Measurements from ENCODE around the gene SVEP1. TPM values are rescaled to one million over a fixed set of nuclear protein-coding genes. Genes with fewer than 3 reads are reported as not detected.

The SVEP1 gene
- total and polyA plus RNA-seq, 2 experiments from 2014 or later: 5.3 to 14.6 TPM

GRCh38 chr9:110351009-110351467 lies 228.5 kb downstream of the SVEP1 start:
- 63% methylated on average over 1 of the region's 1 CpG for WGBS (ENCODE audit: low lambda C conversion rate, missing lambda C conversion rate)
- H3K4me1 ChIP-seq (ENCODE audit: insufficient read depth): no peaks in the 10 kb centered on the region
- no peak for DNase-seq (ENCODE audit: low spot score)
- H2AFZ ChIP-seq: no peak overlapping the region
- H3K9me2 ChIP-seq (replicated peaks; ENCODE audit: insufficient read depth): no peaks in the 10 kb centered on the region
- no peak overlapping the region for H3K4me3 ChIP-seq
- H3K27ac ChIP-seq: no peak overlapping the region
- no peaks in the 10 kb centered on the region for H3K79me2 ChIP-seq
- no peak for TF ChIP-seq EZH2 (IDR thresholded peaks at IDR 0.05; ENCODE audit: borderline replicate concordance)
- no peak for TF ChIP-seq EZH2phosphoT487 (IDR thresholded peaks at IDR 0.05; ENCODE audit: low read depth, severe bottlenecking, unreplicated experiment)
- TF ChIP-seq, protein P1, sequence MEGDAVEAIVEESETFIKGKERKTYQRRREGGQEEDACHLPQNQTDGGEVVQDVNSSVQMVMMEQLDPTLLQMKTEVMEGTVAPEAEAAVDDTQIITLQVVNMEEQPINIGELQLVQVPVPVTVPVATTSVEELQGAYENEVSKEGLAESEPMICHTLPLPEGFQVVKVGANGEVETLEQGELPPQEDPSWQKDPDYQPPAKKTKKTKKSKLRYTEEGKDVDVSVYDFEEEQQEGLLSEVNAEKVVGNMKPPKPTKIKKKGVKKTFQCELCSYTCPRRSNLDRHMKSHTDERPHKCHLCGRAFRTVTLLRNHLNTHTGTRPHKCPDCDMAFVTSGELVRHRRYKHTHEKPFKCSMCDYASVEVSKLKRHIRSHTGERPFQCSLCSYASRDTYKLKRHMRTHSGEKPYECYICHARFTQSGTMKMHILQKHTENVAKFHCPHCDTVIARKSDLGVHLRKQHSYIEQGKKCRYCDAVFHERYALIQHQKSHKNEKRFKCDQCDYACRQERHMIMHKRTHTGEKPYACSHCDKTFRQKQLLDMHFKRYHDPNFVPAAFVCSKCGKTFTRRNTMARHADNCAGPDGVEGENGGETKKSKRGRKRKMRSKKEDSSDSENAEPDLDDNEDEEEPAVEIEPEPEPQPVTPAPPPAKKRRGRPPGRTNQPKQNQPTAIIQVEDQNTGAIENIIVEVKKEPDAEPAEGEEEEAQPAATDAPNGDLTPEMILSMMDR (IDR thresholded peaks at IDR 0.05; ENCODE audit: poor library complexity): no peak
- H4K20me1 ChIP-seq (ENCODE audit: insufficient read depth, poor library complexity, severe bottlenecking): no peaks in the 10 kb centered on the region
- H3K36me3 ChIP-seq (replicated peaks; ENCODE audit: insufficient read depth, low read depth): no peaks in the 10 kb centered on the region
- no peak overlapping the region for H3K4me2 ChIP-seq
- no peaks in the 10 kb centered on the region for H3K27me3 ChIP-seq
- H3K9me3 ChIP-seq (ENCODE audit: low read depth): no peaks in the 10 kb centered on the region

- 41% methylated on average over 3 of the region's 3 CpGs for WGBS (ENCODE audit: low lambda C conversion rate, missing lambda C conversion rate)
- Histone ChIP-seq H3K36me3 (replicated peaks; ENCODE audit: insufficient read depth, low read depth) (no peaks in the 10 kb centered on the region), H3K4me2 (no peak overlapping the region), H3K9me2 (replicated peaks; ENCODE audit: insufficient read depth) (no peaks in the 10 kb centered on the region), H3K4me3 (no peak overlapping the region), H4K20me1 (ENCODE audit: insufficient read depth, poor library complexity, severe bottlenecking) (no peaks in the 10 kb centered on the region), H3K27ac (no peak overlapping the region), H2AFZ (no peak overlapping the region), H3K4me1 (ENCODE audit: insufficient read depth) (no peaks in the 10 kb centered on the region), H3K79me2 (no peaks in the 10 kb centered on the region), H3K27me3 (no peaks in the 10 kb centered on the region), H3K9me3 (ENCODE audit: low read depth) (no peaks in the 10 kb centered on the region)
- DNase-seq (ENCODE audit: low spot score): no peak
- TF ChIP-seq EZH2 (IDR thresholded peaks at IDR 0.05; ENCODE audit: borderline replicate concordance) (no peak), EZH2phosphoT487 (IDR thresholded peaks at IDR 0.05; ENCODE audit: low read depth, severe bottlenecking, unreplicated experiment) (no peak)
- TF ChIP-seq, protein P1 (IDR thresholded peaks at IDR 0.05; ENCODE audit: poor library complexity): no peak
Observed at GRCh38 chr9:110346325-110346724, 233.2 kb downstream of the SVEP1 start.

DNA sequence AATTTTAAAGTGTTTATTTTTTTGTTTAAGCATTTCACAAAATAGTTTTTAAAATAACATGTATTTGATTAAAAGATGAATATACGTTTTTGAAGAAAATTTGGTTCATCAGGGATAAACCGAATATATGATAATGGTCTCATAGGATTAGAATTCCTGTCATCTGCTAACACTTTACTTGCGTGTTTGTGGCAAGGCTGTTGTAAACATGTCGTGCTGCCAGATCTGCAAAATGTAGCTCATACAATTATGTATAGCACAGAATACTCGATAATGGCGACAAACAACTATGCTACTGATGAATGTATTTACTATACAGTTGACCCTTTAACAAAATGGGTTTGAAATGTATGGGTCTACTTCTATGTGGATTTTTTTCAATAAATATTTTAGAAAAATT lies 234.7 kb downstream of the SVEP1 start:
- no peaks in the 10 kb centered on the region for H3K79me2 ChIP-seq
- no peaks in the 10 kb centered on the region for H3K9me3 ChIP-seq (ENCODE audit: low read depth)
- H3K27ac ChIP-seq: no peak overlapping the region
- H2AFZ ChIP-seq: no peak overlapping the region
- no peaks in the 10 kb centered on the region for H3K27me3 ChIP-seq
- 86% methylated on average over 6 of the region's 6 CpGs for WGBS (ENCODE audit: low lambda C conversion rate, missing lambda C conversion rate)
- no peaks in the 10 kb centered on the region for H3K9me2 ChIP-seq (replicated peaks; ENCODE audit: insufficient read depth)
- TF ChIP-seq, protein P1 (IDR thresholded peaks at IDR 0.05; ENCODE audit: poor library complexity): no peak
- TF ChIP-seq EZH2 (IDR thresholded peaks at IDR 0.05; ENCODE audit: borderline replicate concordance): no peak
- TF ChIP-seq EZH2phosphoT487 (IDR thresholded peaks at IDR 0.05; ENCODE audit: low read depth, severe bottlenecking, unreplicated experiment): no peak
- H3K4me3 ChIP-seq: no peak overlapping the region
- H3K4me1 ChIP-seq (ENCODE audit: insufficient read depth): no peaks in the 10 kb centered on the region
- no peaks in the 10 kb centered on the region for H4K20me1 ChIP-seq (ENCODE audit: insufficient read depth, poor library complexity, severe bottlenecking)
- no peak overlapping the region for H3K4me2 ChIP-seq
- no peaks in the 10 kb centered on the region for H3K36me3 ChIP-seq (replicated peaks; ENCODE audit: insufficient read depth, low read depth)
- DNase-seq (ENCODE audit: low spot score): no peak

GRCh38 chr9:110343551-110343950 lies 236.0 kb downstream of the SVEP1 start:
- DNase-seq (ENCODE audit: low spot score): no peak
- no peaks in the 10 kb centered on the region for H4K20me1 ChIP-seq (ENCODE audit: insufficient read depth, poor library complexity, severe bottlenecking)
- no peak overlapping the region for H3K4me2 ChIP-seq
- no peaks in the 10 kb centered on the region for H3K4me1 ChIP-seq (ENCODE audit: insufficient read depth)
- H3K9me3 ChIP-seq (ENCODE audit: low read depth): no peaks in the 10 kb centered on the region
- 79% methylated on average over 5 of the region's 5 CpGs for WGBS (ENCODE audit: low lambda C conversion rate, missing lambda C conversion rate)
- no peak for TF ChIP-seq EZH2phosphoT487 (IDR thresholded peaks at IDR 0.05; ENCODE audit: low read depth, severe bottlenecking, unreplicated experiment)
- TF ChIP-seq, protein P1 (IDR thresholded peaks at IDR 0.05; ENCODE audit: poor library complexity): no peak
- TF ChIP-seq EZH2 (IDR thresholded peaks at IDR 0.05; ENCODE audit: borderline replicate concordance): no peak
- H2AFZ ChIP-seq: no peak overlapping the region
- no peaks in the 10 kb centered on the region for H3K9me2 ChIP-seq (replicated peaks; ENCODE audit: insufficient read depth)
- no peaks in the 10 kb centered on the region for H3K36me3 ChIP-seq (replicated peaks; ENCODE audit: insufficient read depth, low read depth)
- no peaks in the 10 kb centered on the region for H3K27me3 ChIP-seq
- H3K79me2 ChIP-seq: no peaks in the 10 kb centered on the region
- H3K4me3 ChIP-seq: no peak overlapping the region
- no peak overlapping the region for H3K27ac ChIP-seq

Data from hepatocyte (in vitro differentiated cells).